ENCODE results near the gene SLC26A1.

- no peak for TF ChIP-seq CTCF (IDR thresholded peaks at IDR 0.05)
- no peak for TF ChIP-seq POLR2A (IDR thresholded peaks at IDR 0.05)
These were observed 35.5 kb upstream of the SLC26A1 start for GRCh38 chr4:1028574-1029220.
